ENCODE measurements around the gene CAMKMT.

The CAMKMT gene

GRCh38 chr2:44706681-44707553, 345.2 kb downstream of the CAMKMT start:
- no peak for DNase-seq

GRCh38 chr2:44707945-44708660, 346.4 kb downstream of the CAMKMT start:
- DNase-seq: peak; percentile 8 to 36

GRCh38 chr2:44708661-44709000, 346.9 kb downstream of the CAMKMT start:
- DNase-seq: no peak

- peak in 1 of 2 donors; percentile 56 for DNase-seq
These were observed 351.4 kb downstream of the CAMKMT start for GRCh38 chr2:44713170-44713569.

GRCh38 chr2:44715671-44716081, 353.9 kb downstream of the CAMKMT start:
- DNase-seq: no peak

- DNase-seq: no peak
These were observed 354.4 kb downstream of the CAMKMT start for GRCh38 chr2:44716131-44716530.

- no peak for DNase-seq
These were observed 356.7 kb downstream of the CAMKMT start for GRCh38 chr2:44718431-44718830.

- no peak for DNase-seq
These were observed 357.8 kb downstream of the CAMKMT start for GRCh38 chr2:44719562-44719961.

- no peak for DNase-seq
These were observed 360.4 kb downstream of the CAMKMT start for GRCh38 chr2:44722026-44722625.

- DNase-seq: no peak
These were observed 362.2 kb downstream of the CAMKMT start for GRCh38 chr2:44723921-44724320.

GRCh38 chr2:44730593-44730992, 368.8 kb downstream of the CAMKMT start:
- no peak for DNase-seq

GRCh38 chr2:44731505-44731904, 369.8 kb downstream of the CAMKMT start:
- no peak for DNase-seq

GRCh38 chr2:44736270-44736942, 374.7 kb downstream of the CAMKMT start:
- DNase-seq: no peak

- DNase-seq: no peak
These were observed 378.9 kb downstream of the CAMKMT start for GRCh38 chr2:44740678-44741077.

- no peak for DNase-seq
These were observed 379.8 kb downstream of the CAMKMT start for GRCh38 chr2:44741507-44741906.

GRCh38 chr2:44742057-44742456, 380.3 kb downstream of the CAMKMT start:
- no peak for DNase-seq

- DNase-seq: no peak
These were observed 381.7 kb downstream of the CAMKMT start for GRCh38 chr2:44743473-44743872.

- no peak for DNase-seq
These were observed 383.5 kb downstream of the CAMKMT start for GRCh38 chr2:44744961-44745892.

- DNase-seq: no peak
These were observed 384.4 kb downstream of the CAMKMT start for GRCh38 chr2:44745922-44746766.

GRCh38 chr2:44746856-44747615, 385.3 kb downstream of the CAMKMT start:
- DNase-seq: no peak
